HUES48 (cell line): ENCODE results near the gene POLR2J.
"Not testable (repeated sequence)": the region's sequence is repeated elsewhere in the genome, so short reads cannot be mapped to it uniquely, and the experiment has no call there.

Experiments used
- H3K27ac ChIP-seq: one replicate; pipeline ENCODE4 v1.7.0; 2013; ENCODE audit warnings: low read depth, low read length, inconsistent platforms
- H3K27me3 ChIP-seq: 2 replicates; pipeline ENCODE4 v1.6.1; 2013; ENCODE audit warnings: mild to moderate bottlenecking, low read length; ENCODE audit not compliant: control insufficient read depth, insufficient read depth
- H3K36me3 ChIP-seq: 2 replicates; pipeline ENCODE4 v1.6.1; 2013; ENCODE audit warnings: low read length; ENCODE audit not compliant: control insufficient read depth, insufficient read depth
- H3K4me1 ChIP-seq: 2 replicates; pipeline ENCODE4 v1.6.1; 2013; ENCODE audit warnings: mild to moderate bottlenecking, low read length; ENCODE audit not compliant: control insufficient read depth, insufficient read depth
- H3K4me3 ChIP-seq: 2 replicates; pipeline ENCODE4 v1.5.1; 2013; ENCODE audit warnings: mild to moderate bottlenecking, low read depth, low read length
- H3K9ac ChIP-seq: 2 replicates; pipeline ENCODE4 v1.6.1; 2013; ENCODE audit warnings: mild to moderate bottlenecking, low read depth, low read length, moderate library complexity
- H3K9me3 ChIP-seq: 2 replicates; pipeline ENCODE4 v1.6.1; 2013; ENCODE audit warnings: low read length; ENCODE audit not compliant: control insufficient read depth, insufficient read depth

POLR2J gene

DNA sequence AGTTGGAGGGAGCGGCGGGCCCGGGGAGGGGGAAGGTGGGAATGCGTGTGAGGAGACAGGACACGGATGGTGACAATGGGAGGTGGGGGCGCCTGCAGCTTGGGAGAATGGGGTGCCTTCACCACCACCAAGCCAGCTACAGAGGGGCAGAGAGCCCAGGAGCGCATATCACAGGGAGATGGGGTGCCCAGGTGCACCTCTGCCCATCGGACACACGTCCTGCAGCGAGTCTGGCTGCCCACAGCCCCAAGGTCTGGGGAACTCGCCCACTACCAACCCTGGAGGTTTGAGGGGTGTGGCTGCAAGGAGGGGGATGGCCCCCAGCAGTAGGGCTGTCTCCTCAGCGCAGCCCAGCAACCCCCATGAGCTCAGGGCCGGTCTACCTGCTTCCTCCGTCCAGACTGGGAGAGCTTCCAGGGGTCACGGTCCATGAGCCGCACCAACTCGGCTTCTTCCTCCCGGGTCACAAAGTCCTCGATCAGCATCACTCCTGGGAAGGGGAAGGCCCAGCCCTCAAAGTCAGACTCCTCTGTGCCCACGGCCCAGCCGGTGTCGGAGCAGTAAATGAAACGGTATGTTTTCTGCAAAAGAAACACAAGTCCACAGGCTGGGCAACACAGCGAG is 19.4 kb downstream of the POLR2J start:
- Histone ChIP-seq H3K27ac (no peak overlapping the region), H3K4me1 (no peaks in the 10 kb centered on the region), H3K4me3 (no peak overlapping the region), H3K9me3 (no peaks in the 10 kb centered on the region), H3K27me3 (no peaks in the 10 kb centered on the region), H3K36me3 (peaks cover 42% of the 10 kb centered on the region), H3K9ac (no peak overlapping the region)

GRCh38 chr7:102457352-102457924 is 21.3 kb downstream of the POLR2J start:
- Histone ChIP-seq H3K27me3 (no peaks in the 10 kb centered on the region), H3K9me3 (no peaks in the 10 kb centered on the region), H3K36me3 (peaks cover 42% of the 10 kb centered on the region), H3K27ac (no peak overlapping the region), H3K4me3 (no peak overlapping the region), H3K9ac (no peak overlapping the region), H3K4me1 (no peaks in the 10 kb centered on the region)

DNA sequence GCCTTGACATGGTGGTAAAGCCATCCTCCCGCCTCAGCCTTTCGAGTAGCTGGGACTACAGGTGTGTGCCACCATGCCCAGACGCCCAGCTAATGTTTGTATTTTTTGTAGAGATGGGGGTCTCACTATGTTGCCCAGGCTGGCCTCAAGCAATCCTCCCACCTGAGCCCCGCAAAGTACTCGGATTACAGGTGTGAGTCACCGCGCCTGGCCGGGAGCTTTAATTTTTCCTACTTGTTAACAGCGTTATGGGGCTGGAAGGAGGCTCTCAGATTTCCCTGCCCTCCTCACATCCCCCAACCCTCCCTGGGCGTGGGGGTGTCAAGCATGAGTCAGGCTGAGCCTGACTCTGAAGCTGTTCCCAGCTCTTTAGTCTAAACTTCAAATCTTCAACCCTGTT is 22.4 kb downstream of the POLR2J start:
- Histone ChIP-seq H3K36me3 (peaks cover 35% of the 10 kb centered on the region), H3K4me3 (no peak overlapping the region), H3K9ac (no peak overlapping the region), H3K27ac (no peak overlapping the region), H3K9me3 (no peaks in the 10 kb centered on the region), H3K27me3 (no peaks in the 10 kb centered on the region), H3K4me1 (no peaks in the 10 kb centered on the region)

DNA sequence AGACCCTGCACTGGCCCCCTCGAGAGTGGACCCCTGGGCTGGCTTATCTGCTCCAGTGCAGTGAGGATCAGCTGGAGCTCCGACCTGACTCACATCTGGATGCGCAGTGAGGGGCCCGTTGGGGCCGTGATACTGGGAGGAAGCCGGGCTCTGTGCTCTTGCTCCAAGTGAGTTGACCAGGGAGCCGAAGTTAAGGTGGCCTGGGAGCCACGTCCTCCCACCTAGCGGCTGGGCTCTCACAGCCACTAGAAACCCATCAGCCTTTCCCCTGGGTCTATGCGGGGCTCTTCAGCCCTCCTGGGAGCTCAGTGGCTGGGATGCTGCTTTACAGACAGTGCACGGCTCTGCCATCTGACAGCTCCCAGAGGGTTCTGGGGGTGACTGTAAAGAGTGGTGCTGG is 23.1 kb downstream of the POLR2J start:
- no peak overlapping the region for H3K27ac ChIP-seq
- H3K27me3 ChIP-seq, result no peaks in the 10 kb centered on the region
- H3K36me3 ChIP-seq, result peaks cover 35% of the 10 kb centered on the region
- H3K9me3 ChIP-seq, result no peaks in the 10 kb centered on the region
- H3K4me3 ChIP-seq, result no peak overlapping the region
- H3K4me1 ChIP-seq, result no peaks in the 10 kb centered on the region
- no peak overlapping the region for H3K9ac ChIP-seq

GRCh38 chr7:102454932-102455331 is 23.8 kb downstream of the POLR2J start:
- H3K4me3 ChIP-seq, H3K4me1 ChIP-seq, H3K9me3 ChIP-seq, H3K27ac ChIP-seq, H3K9ac ChIP-seq, H3K27me3 ChIP-seq: not testable (repeated sequence)
- peaks cover 35% of the 10 kb centered on the region for H3K36me3 ChIP-seq

DNA sequence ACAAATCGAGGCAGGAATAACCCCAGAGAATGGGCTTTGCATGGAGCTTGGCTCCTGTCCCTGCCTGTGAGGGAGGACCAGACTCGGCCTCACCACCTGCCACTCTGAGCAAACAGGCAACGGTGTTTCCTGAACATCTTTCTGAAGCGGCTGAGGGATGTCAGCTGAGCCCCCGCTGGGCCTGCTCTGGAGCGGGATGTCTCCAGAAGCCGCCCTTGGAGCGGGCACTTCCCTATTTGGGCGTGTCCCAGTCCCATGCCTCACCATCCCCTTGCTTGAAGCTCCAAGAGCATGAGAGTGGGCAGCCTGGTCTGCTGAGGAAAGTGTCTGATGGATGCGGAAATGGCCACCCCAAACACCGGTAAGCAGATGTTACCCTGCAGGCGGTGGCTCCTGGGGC is 24.3 kb downstream of the POLR2J start:
- H3K4me3 ChIP-seq, result no peak overlapping the region
- peaks cover 33% of the 10 kb centered on the region for H3K36me3 ChIP-seq
- H3K4me1 ChIP-seq, result no peaks in the 10 kb centered on the region
- H3K27me3 ChIP-seq, result no peaks in the 10 kb centered on the region
- no peak overlapping the region for H3K27ac ChIP-seq
- H3K9me3 ChIP-seq, result no peaks in the 10 kb centered on the region
- H3K9ac ChIP-seq, result no peak overlapping the region

DNA sequence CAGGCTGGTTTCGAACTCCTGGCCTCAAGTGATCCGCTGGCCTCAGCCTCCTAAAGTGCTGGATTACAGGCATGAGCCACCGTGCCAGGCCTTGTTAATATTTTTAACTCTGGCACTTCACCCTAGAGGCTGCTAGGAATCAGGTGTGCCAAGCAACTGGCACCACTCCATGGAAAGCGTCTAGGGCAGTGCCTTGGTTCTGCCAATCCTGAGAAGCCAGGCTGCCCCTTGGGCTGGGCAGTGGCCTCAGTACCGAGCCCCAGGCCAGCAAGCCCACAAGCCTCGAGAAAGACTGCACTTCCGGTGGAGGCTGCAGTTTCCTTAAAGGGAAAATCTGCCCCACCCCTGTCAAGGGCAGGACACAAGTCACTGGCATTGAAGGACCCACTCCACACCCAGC is 25.4 kb downstream of the POLR2J start:
- H3K27me3 ChIP-seq, result no peaks in the 10 kb centered on the region
- no peaks in the 10 kb centered on the region for H3K9me3 ChIP-seq
- peaks cover 22% of the 10 kb centered on the region for H3K36me3 ChIP-seq
- H3K4me1 ChIP-seq, result no peaks in the 10 kb centered on the region
- no peak overlapping the region for H3K27ac ChIP-seq
- no peak overlapping the region for H3K4me3 ChIP-seq
- no peak overlapping the region for H3K9ac ChIP-seq

DNA sequence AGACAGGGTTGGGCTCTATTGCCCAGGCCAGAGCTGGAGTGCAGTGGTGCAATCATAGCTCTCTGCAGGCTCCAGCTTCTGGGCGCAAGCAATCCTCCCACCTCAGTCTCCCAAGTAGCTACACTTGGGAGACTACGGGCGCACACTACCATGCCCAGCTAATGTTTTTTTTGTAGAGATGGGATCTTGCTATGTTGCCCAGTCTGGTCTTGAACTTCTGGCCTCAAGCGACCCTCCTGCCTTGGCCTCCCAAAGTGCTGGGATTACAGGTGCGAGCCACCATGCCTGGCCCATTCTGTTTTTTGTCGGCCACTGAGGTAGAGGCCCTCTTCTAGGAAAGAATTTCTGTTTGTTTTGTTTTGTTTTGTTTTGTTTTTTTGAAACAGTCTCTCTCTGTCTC is 26.3 kb downstream of the POLR2J start:
- Histone ChIP-seq H3K9ac (no peak overlapping the region), H3K4me1 (no peaks in the 10 kb centered on the region), H3K4me3 (no peak overlapping the region), H3K36me3 (peaks cover 14% of the 10 kb centered on the region), H3K27ac (no peak overlapping the region), H3K9me3 (no peaks in the 10 kb centered on the region), H3K27me3 (no peaks in the 10 kb centered on the region)

GRCh38 chr7:102451371-102452054 is 27.2 kb downstream of the POLR2J start:
- H3K4me3 ChIP-seq, result no peak overlapping the region
- no peaks in the 10 kb centered on the region for H3K27me3 ChIP-seq
- H3K36me3 ChIP-seq, result peaks cover 13% of the 10 kb centered on the region
- no peaks in the 10 kb centered on the region for H3K4me1 ChIP-seq
- H3K9me3 ChIP-seq, result no peaks in the 10 kb centered on the region
- peak overlapping the region; percentile 12 for H3K27ac ChIP-seq
- no peak overlapping the region for H3K9ac ChIP-seq

GRCh38 chr7:102450242-102450641 is 28.5 kb downstream of the POLR2J start:
- no peak overlapping the region for H3K27ac ChIP-seq
- no peaks in the 10 kb centered on the region for H3K4me1 ChIP-seq
- peaks cover 13% of the 10 kb centered on the region; the same call in 1 of the 2 replicates for H3K36me3 ChIP-seq
- H3K9me3 ChIP-seq, result no peaks in the 10 kb centered on the region
- no peak overlapping the region for H3K9ac ChIP-seq
- no peak overlapping the region for H3K4me3 ChIP-seq
- H3K27me3 ChIP-seq, result no peaks in the 10 kb centered on the region

- Histone ChIP-seq H3K27me3 (no peaks in the 10 kb centered on the region), H3K4me3 (no peak overlapping the region)
Measured at GRCh38 chr7:102449136-102449535, 29.6 kb downstream of the POLR2J start.

More at GRCh38 chr7:102449136-102449535, 29.6 kb downstream of the POLR2J start:
- no peaks in the 10 kb centered on the region for H3K4me1 ChIP-seq
- no peak overlapping the region for H3K27ac ChIP-seq
- H3K9me3 ChIP-seq, result no peaks in the 10 kb centered on the region
- H3K9ac ChIP-seq, result no peak overlapping the region
- peaks cover 17% of the 10 kb centered on the region; the same call in 1 of the 2 replicates for H3K36me3 ChIP-seq
